GM12878 (cell line): ENCODE results near the gene TOLLIP. TPM values are rescaled to one million over a fixed set of nuclear protein-coding genes. Genes with fewer than 3 reads are reported as not detected.

ENCODE experiments used
- ATAC-seq: fragments of 200-7000 bp; cut with Tn5 transposase; 3 replicates; pipeline ENCODE4 v1.9.1; 2020; ENCODE audit warnings: mild to moderate bottlenecking, moderate library complexity
- BruUV-seq: library from RNA; stranded (reverse); fragments of 400-500 nt; replicated peaks from 2 replicates; lab custom pipeline; 2021; lab: Mats Ljungman, UMichigan
- CTCF ChIA-PET: fragments of 300-600 bp; sonication (Branson Sonifier 250); formaldehyde crosslinking; extraction: SDS; loops from one replicate; lab custom pipeline; 2021; ENCODE audit warnings: inconsistent platforms; lab: Yijun Ruan, JAX
- POLR2A ChIA-PET: fragments of 350-600 bp; formaldehyde crosslinking; extraction: SDS; loops from one replicate; lab custom pipeline; 2021; ENCODE audit warnings: inconsistent platforms; lab: Charles Lee
- RAD21 ChIA-PET: fragments of 300-600 bp; sonication (Branson Sonifier 250); formaldehyde crosslinking; loops from one replicate; lab custom pipeline; 2023; ENCODE audit warnings: antibody characterized with exemption; ENCODE audit not compliant: unreplicated experiment; lab: Charles Lee
- SMC1A ChIA-PET: fragments of 300-600 bp; sonication (Branson Sonifier 250); formaldehyde crosslinking; loops from one replicate; lab custom pipeline; 2023; ENCODE audit not compliant: unreplicated experiment, uncharacterized antibody; lab: Charles Lee
- DNase-seq: peaks from one replicate; pipeline ENCODE4 v3.0.0-alpha.2; 2011; ENCODE audit warnings: low read depth, low spot score
- FAIRE-seq: peaks from 3 replicates; lab custom pipeline; 2011; peaks lifted over from hg19 to GRCh38; lab: Jason Lieb, UNC
- H2AFZ ChIP-seq: 2 replicates; pipeline ENCODE4 v1.6.0; 2011; ENCODE audit warnings: low read depth, low read length, control low read depth; ENCODE audit not compliant: control insufficient read depth
- H3K27ac ChIP-seq: 2 replicates; pipeline ENCODE4 v1.5.1; 2011; ENCODE audit warnings: control low read depth; ENCODE audit not compliant: control insufficient read depth, insufficient read depth
- H3K27me3 ChIP-seq, 2 experiments: replicated peaks in 1 of 2; 2 replicates each; pipeline versions ENCODE4 v1.6.0 to v1.6.1; 2011; ENCODE audit warnings: low read length in 1 of 2; ENCODE audit not compliant: control insufficient read depth in 2 of 2, insufficient read depth in 2 of 2
- H3K36me3 ChIP-seq, 2 experiments: 2 replicates each; pipeline ENCODE4 v1.5.1; 2011; ENCODE audit warnings: low read length in 1 of 2; ENCODE audit not compliant: control insufficient read depth in 2 of 2, insufficient read depth in 2 of 2
- H3K4me1 ChIP-seq: 2 replicates; pipeline ENCODE4 v1.6.1; 2011; ENCODE audit warnings: mild to moderate bottlenecking, low read length, moderate library complexity, mixed read lengths; ENCODE audit not compliant: control insufficient read depth, insufficient read depth
- H3K4me2 ChIP-seq: 2 replicates; pipeline ENCODE4 v1.6.0; 2011; ENCODE audit warnings: control low read depth; ENCODE audit not compliant: control insufficient read depth, insufficient read depth
- H3K4me3 ChIP-seq: fragments of 200-600 bp; sonication (generic); 2 replicates; pipeline ENCODE4 v1.5.1; 2016
- H3K79me2 ChIP-seq: 2 replicates; pipeline ENCODE4 v1.6.0; 2011; ENCODE audit warnings: low read length; ENCODE audit not compliant: control insufficient read depth, insufficient read depth
- H3K9ac ChIP-seq: 2 replicates; pipeline ENCODE4 v1.8.0; 2011; ENCODE audit warnings: low read length, control low read depth, mixed read lengths; ENCODE audit not compliant: control insufficient read depth, insufficient read depth
- H3K9me3 ChIP-seq: replicated peaks from 3 replicates; pipeline ENCODE4 v1.5.1; 2011; ENCODE audit warnings: mild to moderate bottlenecking, low read length; ENCODE audit not compliant: control insufficient read depth, insufficient read depth
- H4K20me1 ChIP-seq: 2 replicates; pipeline ENCODE4 v1.6.0; 2011; ENCODE audit not compliant: control insufficient read depth, insufficient read depth
- BCL11A ChIP-seq: IDR thresholded peaks from 2 replicates; pipeline ENCODE4 v1.6.1; 2011; ENCODE audit warnings: low read depth, low read length
- GATAD2B ChIP-seq: fragments of 450-650 bp; conservative IDR thresholded peaks from 2 replicates; pipeline ENCODE4 v1.6.1; 2017; ENCODE audit warnings: low read depth, mild to moderate bottlenecking, moderate library complexity
- JUNB ChIP-seq: IDR thresholded peaks from 2 replicates; pipeline ENCODE4 v1.6.1; 2016; ENCODE audit warnings: antibody characterized with exemption, mild to moderate bottlenecking
- MEF2B ChIP-seq: fragments of 450-650 bp; IDR thresholded peaks from 2 replicates; pipeline ENCODE4 v1.6.1; 2018; ENCODE audit warnings: mild to moderate bottlenecking, moderate library complexity; ENCODE audit not compliant: partially characterized antibody, poor library complexity, severe bottlenecking
- RAD21 ChIP-seq: IDR thresholded peaks from 2 replicates; pipeline ENCODE4 v1.6.1; 2011; ENCODE audit warnings: mild to moderate bottlenecking, low read depth, low read length, moderate library complexity; ENCODE audit not compliant: insufficient read depth
- WGBS: methylation state at CpG from one replicate; pipeline ENCODE4 v1.1.6; 2016; ENCODE audit warnings: low lambda C conversion rate; ENCODE audit not compliant: insufficient replicate concordance, insufficient coverage; ENCODE audit errors: missing lambda C conversion rate; 5-methylcytosine and 5-hydroxymethylcytosine counted together
- in situ Hi-C: fragments of 300-500 bp; cut with MboI; formaldehyde crosslinking; loops from 9 replicates; pipeline ENCODE4 v1.14.3; 2018; ENCODE audit warnings: mixed read lengths
- intact Hi-C: fragments of 100-400 bp; cut with micrococcal nuclease; formaldehyde crosslinking; loops from one replicate; pipeline ENCODE4 v1.14.2; 2022; ENCODE audit not compliant: unreplicated experiment
- polyA plus RNA-seq, 11 experiments: library from polyadenylated mRNA; depleted of rRNA in 4 of 11; unstranded in 6 of 11; stranded (reverse) in 5 of 11; fragments of >200 nt; fragmentation: Nextera tagmentation in 4 of 11; fragmentation: Illumina TruSeq in 1 of 11; extraction: Ambion mirVana in 4 of 11; extraction: Trizol in 1 of 11; gene quantifications; 1 replicate in 1 of 11; 2 replicates in 10 of 11; pipeline versions ENCODE4 v1.2.1 to v1.2.3, GENCODE V29; 2011 to 2016; ENCODE audit warnings: inconsistent platforms in 2 of 11, missing spikeins in 2 of 11, low read depth in 1 of 11
- total RNA-seq, 4 experiments: library from RNA; depleted of rRNA in 3 of 4; stranded (reverse); fragments of >200 nt in 3 of 4; fragmentation: Illumina TruSeq in 1 of 4; extraction: Trizol in 1 of 4; gene quantifications; 2 replicates each; pipeline versions ENCODE4 v1.2.1 to v1.2.3, GENCODE V29; 2013 to 2021
- TF ChIP-seq, protein P1 (sequence below): fragments of 450-650 bp; formaldehyde crosslinking; IDR thresholded peaks from 2 replicates; pipeline ENCODE4 v1.5.0; 2022; ENCODE audit warnings: mild to moderate bottlenecking, missing genetic modification characterization
- TF ChIP-seq, protein P2 (sequence below): fragments of 450-650 bp; IDR thresholded peaks from 2 replicates; pipeline ENCODE4 v1.6.1; 2017; ENCODE audit warnings: mild to moderate bottlenecking, moderate library complexity

Gene TOLLIP
- total and polyA plus RNA-seq, 10 of the 15 experiments (the other 5 are each of a cell fraction or from before 2014, with no cell fraction given) = 0.47 to 39.5 (median 21.6) TPM

DNA sequence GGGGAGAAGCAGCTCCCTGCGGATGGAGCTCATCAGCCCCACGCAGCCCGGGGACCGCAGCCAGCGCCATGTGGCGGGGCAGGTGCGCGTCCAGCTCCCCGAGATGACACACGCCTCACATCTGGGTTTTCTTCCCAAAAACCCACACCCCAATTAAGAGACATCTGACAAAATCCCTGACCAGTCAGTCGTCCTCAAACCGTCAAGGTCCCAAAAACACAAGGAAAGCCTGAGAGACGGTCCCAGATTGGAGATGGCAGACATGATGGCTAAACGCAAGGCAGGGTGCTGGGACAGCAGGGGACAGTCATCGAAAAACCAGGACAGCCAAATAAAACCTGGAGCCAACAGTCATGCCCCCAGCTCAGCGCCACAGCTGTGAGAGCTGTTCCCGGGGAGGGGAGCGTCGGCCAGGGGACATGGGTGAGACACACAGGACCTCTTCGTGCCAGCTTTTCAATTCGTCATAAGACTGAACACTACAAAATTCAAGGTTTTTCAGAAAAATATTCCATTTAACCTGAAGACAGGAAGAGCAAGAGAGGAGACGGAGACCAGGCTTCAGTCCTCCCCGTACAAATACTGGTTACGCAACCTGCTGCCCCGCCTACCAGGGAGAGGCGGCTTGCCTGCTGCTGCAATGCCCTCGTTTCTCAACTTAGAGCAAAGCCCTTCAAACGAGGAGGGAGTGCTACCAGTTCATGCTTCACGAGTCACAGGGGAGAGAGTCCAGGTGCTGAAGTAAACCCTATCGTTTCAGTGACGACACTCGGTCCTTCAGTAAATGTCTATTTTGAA lies 10.5 kb downstream of the TOLLIP start:
- TF ChIP-seq, protein P1, sequence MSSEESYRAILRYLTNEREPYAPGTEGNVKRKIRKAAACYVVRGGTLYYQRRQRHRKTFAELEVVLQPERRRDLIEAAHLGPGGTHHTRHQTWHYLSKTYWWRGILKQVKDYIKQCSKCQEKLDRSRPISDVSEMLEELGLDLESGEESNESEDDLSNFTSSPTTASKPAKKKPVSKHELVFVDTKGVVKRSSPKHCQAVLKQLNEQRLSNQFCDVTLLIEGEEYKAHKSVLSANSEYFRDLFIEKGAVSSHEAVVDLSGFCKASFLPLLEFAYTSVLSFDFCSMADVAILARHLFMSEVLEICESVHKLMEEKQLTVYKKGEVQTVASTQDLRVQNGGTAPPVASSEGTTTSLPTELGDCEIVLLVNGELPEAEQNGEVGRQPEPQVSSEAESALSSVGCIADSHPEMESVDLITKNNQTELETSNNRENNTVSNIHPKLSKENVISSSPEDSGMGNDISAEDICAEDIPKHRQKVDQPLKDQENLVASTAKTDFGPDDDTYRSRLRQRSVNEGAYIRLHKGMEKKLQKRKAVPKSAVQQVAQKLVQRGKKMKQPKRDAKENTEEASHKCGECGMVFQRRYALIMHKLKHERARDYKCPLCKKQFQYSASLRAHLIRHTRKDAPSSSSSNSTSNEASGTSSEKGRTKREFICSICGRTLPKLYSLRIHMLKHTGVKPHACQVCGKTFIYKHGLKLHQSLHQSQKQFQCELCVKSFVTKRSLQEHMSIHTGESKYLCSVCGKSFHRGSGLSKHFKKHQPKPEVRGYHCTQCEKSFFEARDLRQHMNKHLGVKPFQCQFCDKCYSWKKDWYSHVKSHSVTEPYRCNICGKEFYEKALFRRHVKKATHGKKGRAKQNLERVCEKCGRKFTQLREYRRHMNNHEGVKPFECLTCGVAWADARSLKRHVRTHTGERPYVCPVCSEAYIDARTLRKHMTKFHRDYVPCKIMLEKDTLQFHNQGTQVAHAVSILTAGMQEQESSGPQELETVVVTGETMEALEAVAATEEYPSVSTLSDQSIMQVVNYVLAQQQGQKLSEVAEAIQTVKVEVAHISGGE = no peak
- no peak for TF ChIP-seq GATAD2B
- no peak for TF ChIP-seq JUNB
- TF ChIP-seq BCL11A = no peak
- TF ChIP-seq, protein P2, sequence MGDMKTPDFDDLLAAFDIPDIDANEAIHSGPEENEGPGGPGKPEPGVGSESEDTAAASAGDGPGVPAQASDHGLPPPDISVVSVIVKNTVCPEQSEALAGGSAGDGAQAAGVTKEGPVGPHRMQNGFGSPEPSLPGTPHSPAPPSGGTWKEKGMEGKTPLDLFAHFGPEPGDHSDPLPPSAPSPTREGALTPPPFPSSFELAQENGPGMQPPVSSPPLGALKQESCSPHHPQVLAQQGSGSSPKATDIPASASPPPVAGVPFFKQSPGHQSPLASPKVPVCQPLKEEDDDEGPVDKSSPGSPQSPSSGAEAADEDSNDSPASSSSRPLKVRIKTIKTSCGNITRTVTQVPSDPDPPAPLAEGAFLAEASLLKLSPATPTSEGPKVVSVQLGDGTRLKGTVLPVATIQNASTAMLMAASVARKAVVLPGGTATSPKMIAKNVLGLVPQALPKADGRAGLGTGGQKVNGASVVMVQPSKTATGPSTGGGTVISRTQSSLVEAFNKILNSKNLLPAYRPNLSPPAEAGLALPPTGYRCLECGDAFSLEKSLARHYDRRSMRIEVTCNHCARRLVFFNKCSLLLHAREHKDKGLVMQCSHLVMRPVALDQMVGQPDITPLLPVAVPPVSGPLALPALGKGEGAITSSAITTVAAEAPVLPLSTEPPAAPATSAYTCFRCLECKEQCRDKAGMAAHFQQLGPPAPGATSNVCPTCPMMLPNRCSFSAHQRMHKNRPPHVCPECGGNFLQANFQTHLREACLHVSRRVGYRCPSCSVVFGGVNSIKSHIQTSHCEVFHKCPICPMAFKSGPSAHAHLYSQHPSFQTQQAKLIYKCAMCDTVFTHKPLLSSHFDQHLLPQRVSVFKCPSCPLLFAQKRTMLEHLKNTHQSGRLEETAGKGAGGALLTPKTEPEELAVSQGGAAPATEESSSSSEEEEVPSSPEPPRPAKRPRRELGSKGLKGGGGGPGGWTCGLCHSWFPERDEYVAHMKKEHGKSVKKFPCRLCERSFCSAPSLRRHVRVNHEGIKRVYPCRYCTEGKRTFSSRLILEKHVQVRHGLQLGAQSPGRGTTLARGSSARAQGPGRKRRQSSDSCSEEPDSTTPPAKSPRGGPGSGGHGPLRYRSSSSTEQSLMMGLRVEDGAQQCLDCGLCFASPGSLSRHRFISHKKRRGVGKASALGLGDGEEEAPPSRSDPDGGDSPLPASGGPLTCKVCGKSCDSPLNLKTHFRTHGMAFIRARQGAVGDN = no peak
- TF ChIP-seq MEF2B = no peak
- no peak for TF ChIP-seq RAD21
- Histone ChIP-seq H3K36me3 (peaks cover 0 to 5% of the 10 kb centered on the region in 2 experiments; a peak in 3 of 4 replicates), H3K4me3 (no peak overlapping the region), H3K9me3 (no peaks in the 10 kb centered on the region; the same call in 2 of the 3 replicates), H4K20me1 (no peaks in the 10 kb centered on the region), H3K4me1 (no peaks in the 10 kb centered on the region), H3K27ac (no peak overlapping the region), H3K9ac (no peak overlapping the region), H2AFZ (no peak overlapping the region), H3K79me2 (no peaks in the 10 kb centered on the region; the same call in 1 of the 2 replicates), H3K27me3 (no peaks in the 10 kb centered on the region), H3K4me2 (no peak overlapping the region)
- ChIA-PET POLR2A (no interaction called here), CTCF (interaction anchor here (0.7 kb wide), 1 partner anchor 296 kb away, joined by 3 read pairs; no protein-coding TSS in a partner anchor), SMC1A (no interaction called here), RAD21 (no interaction called here)
- WGBS = 94% methylated on average over 32 of the region's 32 CpGs
- DNase-seq (no peak), FAIRE-seq (no peak), ATAC-seq (no peak)
- BruUV-seq = no TSS peak
- intact Hi-C loops = no loop called here
- in situ Hi-C loops = no loop called here
